Keratinocyte (primary cell): ENCODE measurements around the gene C2orf76. TPM values are rescaled to one million over a fixed set of nuclear protein-coding genes. Genes with fewer than 3 reads are reported as not detected.

ENCODE experiments used
- DNase-seq: peaks from one replicate; pipeline ENCODE4 v3.0.0-alpha.2; 2011; ENCODE audit warnings: low read depth, missing footprints, low spot score
- FAIRE-seq: peaks from 2 replicates; lab custom pipeline; 2011; peaks lifted over from hg19 to GRCh38; lab: Jason Lieb, UNC
- H2AFZ ChIP-seq: 2 replicates; pipeline ENCODE4 v1.6.0; 2012; ENCODE audit warnings: low read length, control low read depth, inconsistent platforms; ENCODE audit not compliant: control insufficient read depth
- H3K27ac ChIP-seq: 2 replicates; pipeline ENCODE4 v1.5.1; 2011; ENCODE audit warnings: low read length; ENCODE audit not compliant: control insufficient read depth, insufficient read depth
- H3K27me3 ChIP-seq: 3 replicates; pipeline ENCODE4 v1.6.0; 2011; ENCODE audit warnings: low read length; ENCODE audit not compliant: control insufficient read depth, insufficient read depth; ENCODE audit errors: extremely low read depth
- H3K36me3 ChIP-seq, 2 experiments: 2 replicates in 1 of 2; 3 replicates in 1 of 2; pipeline ENCODE4 v1.5.1; 2011; ENCODE audit warnings: low read length in 2 of 2, mild to moderate bottlenecking in 1 of 2; ENCODE audit not compliant: control insufficient read depth in 2 of 2, insufficient read depth in 2 of 2; ENCODE audit errors: extremely low read depth in 1 of 2
- H3K4me1 ChIP-seq: 3 replicates; pipeline ENCODE4 v1.5.1; 2011; ENCODE audit warnings: low read length; ENCODE audit not compliant: control insufficient read depth, insufficient read depth; ENCODE audit errors: extremely low read depth
- H3K4me2 ChIP-seq: 3 replicates; pipeline ENCODE4 v1.6.0; 2011; ENCODE audit warnings: low read depth, low read length; ENCODE audit not compliant: control insufficient read depth, insufficient read depth; ENCODE audit errors: extremely low read depth
- H3K4me3 ChIP-seq, 3 experiments: fragments of 200-600 bp in 1 of 3; sonication (generic) in 1 of 3; 2 replicates in 2 of 3; 3 replicates in 1 of 3; pipeline ENCODE4 v1.5.1; 2011 to 2016; ENCODE audit warnings: low read length in 3 of 3, mild to moderate bottlenecking in 3 of 3, control low read depth in 2 of 3, inconsistent platforms in 1 of 3, low read depth in 1 of 3, mixed read lengths in 1 of 3, mixed run types in 1 of 3, moderate library complexity in 1 of 3; ENCODE audit not compliant: control insufficient read depth in 2 of 3, insufficient read depth in 2 of 3; ENCODE audit errors: extremely low read depth in 1 of 3
- H3K79me2 ChIP-seq: 2 replicates; pipeline ENCODE4 v1.6.0; 2012; ENCODE audit warnings: low read length; ENCODE audit not compliant: control insufficient read depth, insufficient read depth
- H3K9ac ChIP-seq: 3 replicates; pipeline ENCODE4 v1.6.0; 2011; ENCODE audit warnings: low read length; ENCODE audit not compliant: control insufficient read depth, insufficient read depth; ENCODE audit errors: extremely low read depth
- H3K9me1 ChIP-seq: 3 replicates; pipeline ENCODE4 v1.6.0; 2011; ENCODE audit warnings: low read length; ENCODE audit not compliant: control insufficient read depth, insufficient read depth; ENCODE audit errors: extremely low read depth
- H3K9me3 ChIP-seq: 2 replicates; pipeline ENCODE4 v1.5.1; 2012; ENCODE audit warnings: low read depth, low read length; ENCODE audit not compliant: control insufficient read depth
- H4K20me1 ChIP-seq: 3 replicates; pipeline ENCODE4 v1.6.0; 2011; ENCODE audit warnings: low read length; ENCODE audit not compliant: control insufficient read depth, insufficient read depth; ENCODE audit errors: extremely low read depth
- CTCF ChIP-seq, 3 experiments: IDR thresholded peaks in 1 of 3; conservative IDR thresholded peaks in 1 of 3; optimal IDR thresholded peaks in 1 of 3; 2 replicates in 2 of 3; 3 replicates in 1 of 3; pipeline versions ENCODE3 to v1.5.1; 2011; ENCODE audit warnings: low read length in 3 of 3, mild to moderate bottlenecking in 3 of 3, moderate library complexity in 2 of 3, control low read depth in 1 of 3, inconsistent platforms in 1 of 3; ENCODE audit not compliant: insufficient read depth in 2 of 3; ENCODE audit errors: extremely low read depth in 1 of 3
- EZH2 ChIP-seq: IDR thresholded peaks from one replicate; pipeline ENCODE4 v1.6.1; 2012; ENCODE audit warnings: inconsistent platforms, mild to moderate bottlenecking, low read length, moderate library complexity
- dilution Hi-C: fragments of 300-500 bp; cut with MboI; formaldehyde crosslinking; loops from one replicate; pipeline ENCODE4 v1.7.0; 2020; ENCODE audit warnings: low sequenced_read_pairs; ENCODE audit not compliant: extremely low pct_ligation_motif_present
- polyA plus RNA-seq, 5 experiments: library from polyadenylated mRNA; depleted of rRNA in 3 of 5; stranded (reverse) in 3 of 5; stranded (forward) in 1 of 5; unstranded in 1 of 5; fragments of >200 nt; gene quantifications; 1 replicate in 1 of 5; 2 replicates in 3 of 5; 3 replicates in 1 of 5; pipeline versions ENCODE4 v1.2.1 to v1.2.3, GENCODE V29; 2011 to 2012; ENCODE audit warnings: missing spikeins in 2 of 5, low read depth in 1 of 5, low replicate concordance in 1 of 5

The C2orf76 gene
- polyA plus RNA-seq, 1 donor (not counting 4 experiments of a cell fraction or from before 2014, with no cell fraction given): 17.9 TPM

GRCh38 chr2:119414894-119415293 lies 48.3 kb upstream of the C2orf76 start:
- Histone ChIP-seq H2AFZ (no peak overlapping the region), H3K27ac (no peak overlapping the region), H3K4me1 (no peaks in the 10 kb centered on the region), H4K20me1 (no peaks in the 10 kb centered on the region), H3K9ac (no peak overlapping the region), H3K27me3 (no peaks in the 10 kb centered on the region), H3K79me2 (no peaks in the 10 kb centered on the region), H3K4me2 (no peak overlapping the region), H3K4me3 (no peak overlapping the region), H3K36me3 (no peaks in the 10 kb centered on the region), H3K9me1 (no peaks in the 10 kb centered on the region), H3K9me3 (no peaks in the 10 kb centered on the region)
- dilution Hi-C loops: no loop called here
- DNase-seq: no peak
- TF ChIP-seq EZH2 (no peak), CTCF (optimal IDR thresholded peaks at IDR 0.05 in 1 of 3, IDR thresholded peaks at IDR 0.05 in 1 of 3, conservative IDR thresholded peaks at IDR 0.05 in 1 of 3; ENCODE audit: extremely low read depth in 1 of 3, insufficient read depth in 2 of 3, low read length in 3 of 3) (no peak)
- no peak for FAIRE-seq

GRCh38 chr2:119409506-119409905 lies 42.9 kb upstream of the C2orf76 start:
- dilution Hi-C loops: no loop called here
- Histone ChIP-seq H3K9me3 (no peaks in the 10 kb centered on the region), H3K79me2 (no peaks in the 10 kb centered on the region), H3K4me3 (no peak overlapping the region), H3K9ac (no peak overlapping the region), H3K9me1 (no peaks in the 10 kb centered on the region), H2AFZ (no peak overlapping the region), H3K27ac (no peak overlapping the region), H4K20me1 (no peaks in the 10 kb centered on the region), H3K4me2 (no peak overlapping the region), H3K4me1 (no peaks in the 10 kb centered on the region), H3K36me3 (no peaks in the 10 kb centered on the region), H3K27me3 (no peaks in the 10 kb centered on the region)
- no peak for TF ChIP-seq CTCF (optimal IDR thresholded peaks at IDR 0.05 in 1 of 3, IDR thresholded peaks at IDR 0.05 in 1 of 3, conservative IDR thresholded peaks at IDR 0.05 in 1 of 3; ENCODE audit: extremely low read depth in 1 of 3, insufficient read depth in 2 of 3, low read length in 3 of 3)
- TF ChIP-seq EZH2: no peak
- no peak for DNase-seq
- FAIRE-seq: no peak
